ENCODE results near the gene FCHSD2. TPM values are rescaled to one million over a fixed set of nuclear protein-coding genes. Genes with fewer than 3 reads are reported as not detected.

The FCHSD2 gene
- total RNA-seq, 6 donors from 2014 or later, result 22.5 to 55.6 (median 42.7) TPM

GRCh38 chr11:73117071-73117470, 25.0 kb downstream of the FCHSD2 start:
- DNase-seq (no peak), ATAC-seq (ENCODE audit: low FRiP score in 2 of 2) (no peak)
- H3K27me3 ChIP-seq, result no peaks in the 10 kb centered on the region
- H3K9me3 ChIP-seq, result no peaks in the 10 kb centered on the region
- no peak overlapping the region for H3K4me3 ChIP-seq
- H3K36me3 ChIP-seq, result peaks cover 0 to 11% (median 5%) of the 10 kb centered on the region in 4 donors
- no peak overlapping the region for H3K27ac ChIP-seq
- WGBS, 2 donors, result 65 to 71% methylated on average over 2 of the region's 2 CpGs
- TF ChIP-seq POLR2A (IDR thresholded peaks at IDR 0.05) (no peak), EP300 (IDR thresholded peaks at IDR 0.05) (no peak), CTCF (IDR thresholded peaks at IDR 0.05) (no peak), POLR2AphosphoS5 (IDR thresholded peaks at IDR 0.05) (no peak)
- peaks cover 5 to 18% (median 9%) of the 10 kb centered on the region in 4 donors for H3K4me1 ChIP-seq

- H3K27ac ChIP-seq, result no peak overlapping the region
- ATAC-seq (ENCODE audit: low FRiP score in 2 of 2), result no peak
- TF ChIP-seq EP300 (IDR thresholded peaks at IDR 0.05) (no peak), POLR2A (IDR thresholded peaks at IDR 0.05) (no peak), POLR2AphosphoS5 (IDR thresholded peaks at IDR 0.05) (no peak), CTCF (IDR thresholded peaks at IDR 0.05) (no peak)
These were observed 25.5 kb downstream of the FCHSD2 start for GRCh38 chr11:73116636-73117035.

GRCh38 chr11:73114835-73115220, 27.3 kb downstream of the FCHSD2 start:
- TF ChIP-seq EP300 (IDR thresholded peaks at IDR 0.05), result no peak
- Histone ChIP-seq H3K4me3 (no peak overlapping the region), H3K27ac (no peak overlapping the region), H3K36me3 (peaks cover 0 to 11% (median 5%) of the 10 kb centered on the region in 4 donors), H3K27me3 (no peaks in the 10 kb centered on the region), H3K4me1 (peaks cover 0 to 12% (median 6%) of the 10 kb centered on the region in 4 donors), H3K9me3 (no peaks in the 10 kb centered on the region)
- DNase-seq (no peak), ATAC-seq (ENCODE audit: low FRiP score in 2 of 2) (no peak)
- 95 to 96% methylated on average over 4 to 6 of the region's 6 CpGs for whole genome bisulfite sequencing, 2 donors

More at GRCh38 chr11:73116636-73117035, 25.5 kb downstream of the FCHSD2 start:
- no peak overlapping the region for H3K4me3 ChIP-seq
- WGBS, 2 donors, result 92 to 93% methylated on average over 8 of the region's 8 CpGs
- no peak for DNase-seq
- H3K36me3 ChIP-seq, result peaks cover 0 to 11% (median 5%) of the 10 kb centered on the region in 4 donors
- H3K27me3 ChIP-seq, result no peaks in the 10 kb centered on the region
- H3K4me1 ChIP-seq, result peaks cover 5 to 18% (median 7%) of the 10 kb centered on the region in 4 donors
- H3K9me3 ChIP-seq, result no peaks in the 10 kb centered on the region

DNA sequence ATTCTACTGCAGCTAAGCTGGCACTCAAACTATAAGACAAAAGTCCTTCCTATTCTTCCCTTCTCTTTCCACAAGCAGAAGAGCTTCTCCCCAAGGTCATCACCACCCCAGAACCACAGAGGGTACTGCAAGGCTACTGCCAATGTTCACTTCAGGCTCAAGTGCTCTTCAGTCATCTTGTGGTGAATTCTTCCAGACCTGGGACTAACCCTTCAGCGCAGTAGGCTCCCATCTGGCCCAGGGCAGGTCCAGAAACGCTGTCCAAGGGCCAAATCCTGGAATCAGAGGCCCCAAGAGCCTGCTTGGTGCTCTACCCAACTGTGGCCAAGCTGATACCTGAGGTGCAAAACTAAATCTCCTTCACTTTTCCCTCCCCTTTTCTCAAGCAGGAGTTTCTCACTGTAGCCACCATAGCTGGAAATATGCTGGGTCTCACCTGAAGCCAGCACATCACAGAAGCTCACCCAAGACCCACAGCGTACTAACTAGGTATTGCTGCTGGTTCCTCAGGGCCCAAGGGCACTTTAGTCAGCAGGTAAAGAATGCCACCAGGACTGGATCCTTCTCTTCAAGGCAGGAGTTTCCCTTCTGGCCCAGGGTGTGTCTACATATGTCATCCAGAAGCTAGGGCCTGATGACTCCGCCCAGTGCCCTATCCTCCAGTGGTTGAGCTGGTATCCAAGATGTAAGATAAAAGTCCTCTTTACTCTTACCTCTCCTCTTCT, 27.8 kb downstream of the FCHSD2 start:
- Histone ChIP-seq H3K36me3 (peaks cover 0 to 11% (median 4%) of the 10 kb centered on the region in 4 donors), H3K4me3 (no peak overlapping the region), H3K4me1 (peaks cover 0 to 12% (median 6%) of the 10 kb centered on the region in 4 donors), H3K27ac (no peak overlapping the region), H3K9me3 (no peaks in the 10 kb centered on the region), H3K27me3 (no peaks in the 10 kb centered on the region)
- 85 to 88% methylated on average over 4 of the region's 4 CpGs for WGBS, 2 donors
- TF ChIP-seq POLR2A (IDR thresholded peaks at IDR 0.05) (no peak), CTCF (IDR thresholded peaks at IDR 0.05) (no peak), POLR2AphosphoS5 (IDR thresholded peaks at IDR 0.05) (no peak), EP300 (IDR thresholded peaks at IDR 0.05) (no peak)
- ATAC-seq (ENCODE audit: low FRiP score in 2 of 2) (no peak), DNase-seq (no peak)

GRCh38 chr11:73113426-73113825, 28.7 kb downstream of the FCHSD2 start:
- Histone ChIP-seq H3K27me3 (no peaks in the 10 kb centered on the region), H3K4me1 (peaks cover 0 to 6% (median 3%) of the 10 kb centered on the region in 4 donors), H3K36me3 (peaks cover 0 to 11% (median 4%) of the 10 kb centered on the region in 4 donors), H3K4me3 (no peak overlapping the region), H3K9me3 (no peaks in the 10 kb centered on the region), H3K27ac (no peak overlapping the region)
- TF ChIP-seq POLR2AphosphoS5 (IDR thresholded peaks at IDR 0.05) (no peak), EP300 (IDR thresholded peaks at IDR 0.05) (no peak), POLR2A (IDR thresholded peaks at IDR 0.05) (no peak), CTCF (IDR thresholded peaks at IDR 0.05) (no peak)
- ATAC-seq (ENCODE audit: low FRiP score in 2 of 2) (no peak), DNase-seq (no peak)
- WGBS, 2 donors, result 98% methylated on average over 6 of the region's 6 CpGs

Data from upper lobe of left lung (tissue), 6 donors.